Ishikawa (cell line): ENCODE measurements around the gene USP12.

Experiments used
- CEBPB ChIP-seq: IDR thresholded peaks from 2 replicates; pipeline ENCODE4 v1.6.1; 2012
- CREB1 ChIP-seq: IDR thresholded peaks from 2 replicates; pipeline ENCODE4 v1.6.1; 2012; ENCODE audit warnings: low read depth
- EGR1 ChIP-seq: IDR thresholded peaks from 2 replicates; pipeline ENCODE4 v1.6.1; 2012
- EP300 ChIP-seq: IDR thresholded peaks from 2 replicates; pipeline ENCODE4 v1.6.1; 2012; ENCODE audit warnings: borderline replicate concordance
- FOXM1 ChIP-seq: IDR thresholded peaks from 2 replicates; pipeline ENCODE4 v1.6.1; 2012; ENCODE audit warnings: low read depth, borderline replicate concordance
- MAX ChIP-seq: IDR thresholded peaks from 2 replicates; pipeline ENCODE4 v1.6.1; 2012
- RAD21 ChIP-seq: IDR thresholded peaks from 2 replicates; pipeline ENCODE4 v1.6.1; 2012; ENCODE audit warnings: low read depth
- REST ChIP-seq: IDR thresholded peaks from 2 replicates; pipeline ENCODE4 v1.6.1; 2012; ENCODE audit warnings: low read depth, mild to moderate bottlenecking
- TAF1 ChIP-seq: IDR thresholded peaks from 2 replicates; pipeline ENCODE4 v1.6.1; 2012; ENCODE audit warnings: low read depth, mild to moderate bottlenecking
- TCF12 ChIP-seq: IDR thresholded peaks from 2 replicates; pipeline ENCODE4 v1.6.1; 2012; ENCODE audit warnings: low read depth
- TEAD4 ChIP-seq: IDR thresholded peaks from 2 replicates; pipeline ENCODE4 v1.6.1; 2012
- USF1 ChIP-seq: IDR thresholded peaks from 2 replicates; pipeline ENCODE4 v1.6.1; 2012
- YY1 ChIP-seq: IDR thresholded peaks from 2 replicates; pipeline ENCODE4 v1.6.1; 2012; ENCODE audit warnings: low read depth
- ZBTB7A ChIP-seq: IDR thresholded peaks from 2 replicates; pipeline ENCODE4 v1.6.1; 2012; ENCODE audit warnings: low read depth

- TF ChIP-seq TCF12: no peak
- no peak for TF ChIP-seq EGR1
- TF ChIP-seq YY1: no peak
- TF ChIP-seq CREB1: no peak
- no peak for TF ChIP-seq ZBTB7A
- no peak for TF ChIP-seq EP300
- no peak for TF ChIP-seq REST
- TF ChIP-seq TAF1: no peak
- no peak for TF ChIP-seq RAD21
- TF ChIP-seq CEBPB: no peak
- TF ChIP-seq FOXM1: no peak
- TF ChIP-seq USF1: no peak
- TF ChIP-seq MAX: no peak
- TF ChIP-seq TEAD4: no peak
Observed at GRCh38 chr13:27079421-27079958, 92.1 kb downstream of the USP12 start.
